DOHH2 (cell line): Measurements from ENCODE around the gene ZNF83.

Source experiments
- CTCF ChIP-seq: fragments of 200-600 bp; sonication (generic); IDR thresholded peaks from one replicate; pipeline ENCODE4 v1.5.1; 2014; ENCODE audit warnings: antibody characterized with exemption, mild to moderate bottlenecking, low read depth, low read length; ENCODE audit not compliant: poor library complexity, severe bottlenecking
- EZH2phosphoT487 ChIP-seq: fragments of 200-600 bp; sonication (generic); IDR thresholded peaks from 2 replicates; pipeline ENCODE4 v1.6.1; 2017; ENCODE audit warnings: borderline replicate concordance, mild to moderate bottlenecking, antibody characterized with exemption, low read length, moderate library complexity, mixed read lengths

DNA sequence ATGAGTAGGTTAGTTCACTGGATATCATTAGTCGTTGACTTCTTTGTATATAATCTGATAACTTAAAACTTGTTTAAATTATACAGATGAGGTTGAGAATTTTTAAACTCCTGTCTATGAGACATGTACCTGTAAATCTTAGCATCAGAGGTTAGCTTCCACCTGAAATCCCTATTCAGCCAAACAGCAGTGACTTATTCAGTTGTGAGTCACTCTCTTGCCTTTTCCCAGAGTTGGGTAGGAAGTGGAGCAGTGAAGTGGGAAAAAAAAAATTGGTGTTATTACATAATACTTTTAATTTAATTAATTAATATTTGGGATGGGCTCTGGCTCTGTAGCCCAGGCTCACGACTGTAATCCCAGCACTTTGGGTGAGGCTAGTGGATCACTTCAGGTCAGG is 35.2 kb downstream of the ZNF83 start:
- TF ChIP-seq CTCF = no peak
- no peak for TF ChIP-seq EZH2phosphoT487
